ENCODE measurements around the gene DES.

The DES gene

GRCh38 chr2:219434718-219435525 is 16.7 kb downstream of the DES start, which contains the start of gene SPEG:
TSS of gene SPEG (plus strand) at chr2:219434843. CDS start at chr2:219434978, 135 bp downstream.
- TF ChIP-seq CTCF (conservative IDR thresholded peaks at IDR 0.05; ENCODE audit: low read length): no peak
- no peak within 1 kb of the TSS for H3K4me3 ChIP-seq (ENCODE audit: low read length)
- no peak for DNase-seq (ENCODE audit: low read depth)

DNA sequence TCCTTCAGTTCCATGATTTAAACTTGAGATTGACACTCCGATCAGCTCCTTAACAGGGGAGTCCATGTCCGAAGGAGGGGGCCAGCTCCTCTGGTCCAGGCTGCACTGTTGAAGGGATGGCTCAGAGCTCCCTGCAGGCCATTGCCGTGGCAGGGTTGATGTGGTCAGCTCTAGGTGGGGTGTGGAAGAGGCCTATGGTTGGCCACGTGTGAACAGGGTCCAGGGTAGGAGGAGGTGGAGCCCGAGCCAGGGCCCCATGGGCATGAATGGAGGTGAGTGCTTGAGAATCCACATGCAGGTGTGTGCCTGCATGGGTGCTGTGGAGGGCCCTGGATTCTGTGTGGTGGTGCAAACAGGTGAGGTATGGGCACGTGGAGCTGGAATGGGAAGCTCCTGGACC is 17.5 kb downstream of the DES start:
- TF ChIP-seq CTCF (conservative IDR thresholded peaks at IDR 0.05; ENCODE audit: low read length): no peak
- no peak overlapping the region for H3K4me3 ChIP-seq (ENCODE audit: low read length)
- no peak for DNase-seq (ENCODE audit: low read depth)

DNA sequence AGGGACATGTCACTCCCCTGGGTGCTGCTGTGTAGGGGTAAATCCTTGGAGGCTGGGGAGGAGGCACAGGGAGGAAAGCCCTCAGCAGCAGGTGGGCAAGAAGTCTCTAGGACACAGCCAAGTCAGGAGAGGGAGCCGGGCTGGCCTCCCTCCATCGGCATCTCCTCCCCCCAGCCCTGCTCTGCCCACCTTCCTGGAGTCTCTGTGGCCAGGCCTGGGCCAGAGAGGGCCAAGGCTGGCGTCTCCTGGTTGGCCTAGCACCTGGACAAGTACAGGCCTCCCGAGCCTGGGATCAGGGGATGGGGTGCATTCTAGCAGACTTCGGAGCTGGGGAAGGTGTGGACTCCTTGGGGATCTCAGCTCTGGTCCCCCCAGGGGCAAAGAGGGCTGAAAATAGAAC is 18.3 kb downstream of the DES start:
- no peak overlapping the region for H3K4me3 ChIP-seq (ENCODE audit: low read length)
- no peak for TF ChIP-seq CTCF (conservative IDR thresholded peaks at IDR 0.05; ENCODE audit: low read length)
- no peak for DNase-seq (ENCODE audit: low read depth)

- H3K4me3 ChIP-seq (ENCODE audit: low read length): no peak overlapping the region
- no peak for DNase-seq (ENCODE audit: low read depth)
- no peak for TF ChIP-seq CTCF (conservative IDR thresholded peaks at IDR 0.05; ENCODE audit: low read length)
Measured at GRCh38 chr2:219437141-219437540, 19.0 kb downstream of the DES start.

DNA sequence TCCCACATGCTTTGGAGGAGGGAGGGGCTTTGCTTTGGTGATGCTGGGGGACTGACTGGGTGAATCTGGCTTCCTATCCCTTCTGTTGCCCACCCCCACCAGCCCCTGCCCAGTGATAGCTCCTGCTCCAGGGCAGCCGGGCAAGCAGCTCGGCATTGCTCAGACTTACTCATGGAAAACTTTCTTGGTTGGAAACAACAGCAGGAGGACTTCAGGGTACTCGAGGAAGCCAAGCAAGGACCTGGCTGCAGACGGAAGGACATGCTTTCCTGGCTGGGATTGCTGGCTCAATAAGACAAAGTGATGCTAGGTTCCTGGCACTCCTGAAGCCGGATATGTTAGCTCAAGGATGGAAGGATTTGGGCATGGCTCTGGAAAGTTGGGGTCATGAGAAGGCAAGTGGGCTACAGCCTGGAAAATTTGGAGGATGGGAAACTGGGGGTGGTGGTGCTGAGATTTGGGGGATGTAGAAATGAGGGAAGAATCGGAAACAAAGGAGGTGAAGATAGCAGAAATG is 19.6 kb downstream of the DES start:
- DNase-seq (ENCODE audit: low read depth): no peak
- TF ChIP-seq CTCF (conservative IDR thresholded peaks at IDR 0.05; ENCODE audit: low read length): no peak

GRCh38 chr2:219438453-219438852 is 20.3 kb downstream of the DES start:
- no peak for TF ChIP-seq CTCF (conservative IDR thresholded peaks at IDR 0.05; ENCODE audit: low read length)
- no peak overlapping the region for H3K4me3 ChIP-seq (ENCODE audit: low read length)
- no peak for DNase-seq (ENCODE audit: low read depth)

More for the DNA sequence above, 19.6 kb downstream of the DES start:
- H3K4me3 ChIP-seq (ENCODE audit: low read length): no peak overlapping the region

GRCh38 chr2:219439506-219439905 is 21.3 kb downstream of the DES start:
- H3K4me3 ChIP-seq (ENCODE audit: low read length): no peak overlapping the region
- no peak for TF ChIP-seq CTCF (conservative IDR thresholded peaks at IDR 0.05; ENCODE audit: low read length)
- no peak for DNase-seq (ENCODE audit: low read depth)
